OCI-LY7 (cell line): ENCODE data around the gene HLA-DRB5.

ENCODE experiments used
- CTCF ChIP-seq: fragments of 200-600 bp; sonication (generic); conservative IDR thresholded peaks from 2 replicates; pipeline ENCODE4 v1.5.1; 2014; ENCODE audit warnings: mild to moderate bottlenecking, antibody characterized with exemption, low read length, moderate library complexity, mixed read lengths
- EZH2phosphoT487 ChIP-seq: fragments of 200-600 bp; sonication (generic); IDR thresholded peaks from 2 replicates; pipeline ENCODE4 v1.6.1; 2018; ENCODE audit warnings: low read depth, borderline replicate concordance, mild to moderate bottlenecking, mixed run types, antibody characterized with exemption, low read length, moderate library complexity, mixed read lengths

GRCh38 chr6:32517654-32518445 lies 12.2 kb downstream of the HLA-DRB5 start:
- TF ChIP-seq CTCF: no peak
- no peak for TF ChIP-seq EZH2phosphoT487
